ENCODE data around the gene KLHL42.
A peak's percentile ranks its signal among the peaks of the same experiment; 100 is the strongest.
"Not testable (repeated sequence)": the region's sequence is repeated elsewhere in the genome, so short reads cannot be mapped to it uniquely, and the experiment has no call there.

KLHL42 gene

GRCh38 chr12:27779920-27780611 is at the start of gene KLHL42, which contains the start of gene MANSC4:
TSS of gene KLHL42 (plus strand) at chr12:27780233. CDS start at chr12:27780331, 98 bp downstream.
TSS of gene MANSC4 (minus strand) at chr12:27780236. CDS start at chr12:27771276, 8,960 bp downstream.
- peak; percentile 96 for DNase-seq

DNA sequence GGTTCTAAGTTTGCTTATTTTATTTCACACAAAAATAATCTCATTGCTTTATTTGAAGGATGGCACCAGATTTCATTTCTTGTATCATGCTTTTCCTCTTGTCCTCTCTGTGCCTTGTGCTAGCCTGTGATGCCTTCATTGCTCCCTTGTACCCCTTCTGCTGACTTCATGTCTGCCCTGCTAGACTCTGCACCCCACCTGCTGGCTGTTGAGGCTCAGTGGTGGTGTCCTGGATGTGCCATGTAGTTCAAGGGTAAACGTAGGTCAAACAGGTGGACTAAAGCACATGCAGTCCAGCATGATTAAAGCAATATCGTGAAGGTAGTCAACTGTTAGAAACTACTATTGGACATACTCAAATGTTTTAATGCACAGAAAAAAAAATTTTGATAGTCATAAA is 47.8 kb upstream of the KLHL42 start:
- DNase-seq: peak; percentile 70

GRCh38 chr12:27733052-27733656 is 46.9 kb upstream of the KLHL42 start:
- DNase-seq: peak; percentile 82

DNA sequence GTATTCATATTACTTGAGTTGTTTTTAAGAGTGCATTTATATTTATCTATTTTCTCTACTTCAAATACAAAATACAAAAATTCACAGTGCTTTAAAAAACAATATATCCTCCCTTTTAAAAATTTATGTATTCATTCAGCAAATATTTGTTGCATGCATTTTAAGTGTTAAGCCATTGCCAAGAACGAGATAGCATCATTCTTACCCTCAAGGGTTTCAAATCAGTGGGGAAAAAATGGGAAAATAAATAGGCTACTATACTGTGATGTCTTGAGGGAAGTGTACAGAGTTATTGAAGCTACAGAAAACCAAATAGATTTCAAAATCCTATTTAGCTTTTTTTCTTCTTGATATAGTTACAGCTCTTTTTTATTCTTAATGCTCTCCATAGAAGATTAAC is 46.2 kb upstream of the KLHL42 start:
- DNase-seq: no peak

DNA sequence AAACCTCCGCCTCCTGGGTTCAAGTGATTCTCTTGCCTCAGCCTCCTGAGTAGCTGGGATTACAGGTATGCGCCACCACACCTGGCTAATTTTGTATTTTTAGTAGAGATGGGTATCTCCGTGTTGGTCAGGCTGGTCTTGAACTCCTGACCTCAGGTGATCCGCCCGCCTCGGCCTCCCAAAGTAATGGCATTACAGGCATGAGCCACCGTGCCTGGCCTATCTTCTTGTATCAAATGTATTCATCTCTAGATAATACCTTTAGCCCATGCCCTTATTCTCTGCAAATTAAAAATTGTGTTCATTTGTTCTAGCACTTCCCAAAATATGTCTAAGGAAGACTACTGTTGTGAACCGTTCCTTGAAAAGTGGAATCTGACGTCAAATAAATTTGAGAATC is 45.7 kb upstream of the KLHL42 start:
- not testable (repeated sequence) for DNase-seq

DNA sequence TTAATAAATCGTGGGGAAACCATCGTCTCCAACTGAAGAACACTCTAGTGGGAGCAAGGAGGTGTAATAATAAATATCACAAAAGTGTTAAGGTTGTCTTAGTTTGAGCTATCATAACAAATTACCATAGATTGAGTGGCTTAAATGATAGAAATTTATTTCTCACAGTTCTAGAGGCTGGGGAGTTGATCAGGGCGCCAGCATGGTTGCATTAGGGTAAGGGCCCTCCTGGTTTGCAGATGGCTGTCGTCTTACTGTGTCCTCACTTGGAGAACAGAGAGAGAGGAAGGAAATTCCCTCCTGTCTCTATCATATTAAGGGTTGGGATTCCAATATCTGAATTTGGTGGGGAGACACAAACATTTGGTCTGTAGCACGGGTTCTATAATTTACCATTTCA is 36.4 kb upstream of the KLHL42 start:
- DNase-seq: no peak

DNA sequence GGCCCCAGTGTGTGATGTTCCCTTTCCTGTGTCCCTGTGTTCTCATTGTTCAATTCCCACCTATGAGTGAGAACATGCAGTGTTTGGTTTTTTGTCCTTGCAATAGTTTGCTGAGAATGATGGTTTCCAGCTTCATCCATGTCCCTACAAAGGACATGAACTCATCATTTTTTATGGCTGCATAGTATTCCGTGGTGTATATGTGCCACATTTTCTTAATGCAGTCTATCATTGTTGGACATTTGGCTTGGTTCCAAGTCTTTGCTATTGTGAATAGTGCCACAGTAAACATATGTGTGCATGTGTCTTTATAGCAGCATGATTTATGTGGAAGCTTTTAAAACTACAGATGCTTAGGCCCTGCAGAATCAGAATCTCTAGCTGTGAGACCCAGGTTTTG is 34.3 kb upstream of the KLHL42 start:
- DNase-seq: not testable (repeated sequence)

- peak; percentile 67 for DNase-seq
Measured at GRCh38 chr12:27747111-27747820, 32.8 kb upstream of the KLHL42 start.

- DNase-seq: peak; percentile 100
Measured at GRCh38 chr12:27751386-27752047, 28.5 kb upstream of the KLHL42 start.

DNA sequence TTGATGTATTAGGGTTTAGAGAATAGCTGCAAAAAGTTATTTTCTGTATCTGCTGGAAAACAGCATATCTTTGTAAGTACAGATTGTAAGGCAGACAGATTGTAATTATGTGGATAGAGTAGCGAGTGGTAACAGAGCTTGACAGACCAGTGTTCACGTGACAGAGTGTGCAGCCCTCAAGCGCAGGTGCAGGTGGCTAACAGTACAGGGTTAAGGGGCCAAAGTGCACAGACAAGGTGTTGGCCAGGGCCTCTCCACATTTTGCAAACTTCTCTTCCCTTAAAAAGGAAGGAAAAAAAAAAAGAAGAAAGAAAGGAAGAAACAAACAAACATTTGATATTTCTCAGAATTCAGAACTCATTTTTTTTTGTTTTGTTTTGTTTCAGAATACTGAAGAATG is 25.2 kb upstream of the KLHL42 start:
- DNase-seq: peak; percentile 90

DNA sequence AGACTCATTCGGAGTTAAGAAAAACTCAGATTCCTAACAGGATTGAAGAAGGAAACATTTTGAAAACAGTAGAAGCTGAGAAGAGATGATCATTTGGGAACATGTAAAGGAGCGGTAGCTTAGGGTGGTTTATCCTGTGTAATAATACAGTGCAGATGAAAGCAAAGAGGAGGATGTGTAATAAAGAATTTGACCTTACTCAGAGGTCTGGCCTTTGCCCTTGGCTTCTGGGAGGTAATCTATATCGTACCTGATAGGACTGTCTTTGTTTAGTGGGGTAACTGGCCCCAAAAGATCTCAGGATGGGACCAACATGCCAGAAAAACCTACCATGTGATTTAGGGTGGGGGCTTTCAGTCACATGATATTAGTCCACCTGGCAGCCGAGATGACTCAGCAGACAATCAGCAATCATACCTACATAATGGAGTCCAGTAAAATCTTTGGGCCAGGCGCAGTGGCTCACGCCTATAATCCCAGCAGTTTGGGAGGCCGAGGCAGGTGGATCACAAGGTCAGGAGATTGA is 23.3 kb upstream of the KLHL42 start:
- DNase-seq: peak; percentile 22

DNA sequence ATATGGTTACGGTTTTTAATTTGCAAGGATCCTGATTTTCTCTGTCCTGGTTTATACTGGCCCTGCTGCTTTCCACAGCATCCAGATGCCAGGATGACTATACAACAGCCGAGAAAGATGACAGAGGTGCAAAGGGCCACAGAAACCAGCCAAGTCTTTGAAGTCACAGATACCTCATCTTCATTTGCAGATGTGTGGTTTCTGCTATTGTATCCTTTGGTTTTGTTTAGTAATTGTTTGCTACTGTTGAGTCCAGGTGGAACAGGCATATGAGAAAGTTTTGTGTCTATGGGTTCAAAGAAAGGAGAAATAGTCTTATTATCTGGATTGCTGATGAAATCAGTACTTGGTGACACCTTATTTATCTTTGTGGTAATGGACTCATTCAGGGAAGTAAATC is 17.3 kb upstream of the KLHL42 start:
- DNase-seq: no peak

- DNase-seq: no peak
Measured at GRCh38 chr12:27766587-27766986, 13.4 kb upstream of the KLHL42 start.

- no peak for DNase-seq
Measured at GRCh38 chr12:27769142-27769673, 10.8 kb upstream of the KLHL42 start.

- DNase-seq: peak; percentile 68
Measured at GRCh38 chr12:27771481-27772327, 8.3 kb upstream of the KLHL42 start.

DNA sequence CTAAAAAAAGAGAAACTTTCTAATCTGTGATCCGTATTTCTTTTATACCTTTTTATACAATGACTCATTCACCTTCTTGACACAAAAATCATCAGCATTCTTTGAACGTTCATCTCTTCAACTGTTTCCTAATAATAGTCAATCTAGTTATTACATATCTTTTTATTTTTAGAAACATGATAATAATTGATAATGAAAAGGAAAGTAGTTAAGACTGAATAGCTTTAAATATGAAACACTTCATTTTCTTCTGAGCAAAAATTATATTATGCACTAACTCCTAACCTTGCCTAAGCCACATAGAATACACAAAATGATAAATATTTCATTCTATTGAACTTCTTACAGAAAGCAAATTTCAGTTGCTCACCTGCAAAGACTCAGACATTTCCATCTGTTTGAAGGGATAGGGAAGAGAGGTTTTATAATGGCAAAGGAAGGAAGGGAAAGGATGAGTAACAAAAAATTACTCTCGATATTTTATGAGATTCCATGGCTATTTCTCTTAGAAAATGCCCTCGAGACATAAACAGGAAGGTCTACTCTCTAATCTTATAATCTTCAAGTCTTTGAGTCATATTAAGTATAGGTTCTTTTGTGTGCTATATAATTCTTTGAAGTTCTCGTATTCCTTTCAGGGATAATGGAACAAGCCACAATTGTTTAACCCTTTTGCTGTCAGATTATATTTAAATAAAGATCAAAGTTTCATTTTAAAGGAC is 7.5 kb upstream of the KLHL42 start:
- no peak for DNase-seq

- no peak for DNase-seq
Measured at GRCh38 chr12:27777141-27777540, 2.9 kb upstream of the KLHL42 start.

- DNase-seq: no peak
Measured at GRCh38 chr12:27778206-27778605, 1.8 kb upstream of the KLHL42 start.

GRCh38 chr12:27779416-27779919 is 565 bp upstream of the KLHL42 start:
- DNase-seq: peak; percentile 77

DNA sequence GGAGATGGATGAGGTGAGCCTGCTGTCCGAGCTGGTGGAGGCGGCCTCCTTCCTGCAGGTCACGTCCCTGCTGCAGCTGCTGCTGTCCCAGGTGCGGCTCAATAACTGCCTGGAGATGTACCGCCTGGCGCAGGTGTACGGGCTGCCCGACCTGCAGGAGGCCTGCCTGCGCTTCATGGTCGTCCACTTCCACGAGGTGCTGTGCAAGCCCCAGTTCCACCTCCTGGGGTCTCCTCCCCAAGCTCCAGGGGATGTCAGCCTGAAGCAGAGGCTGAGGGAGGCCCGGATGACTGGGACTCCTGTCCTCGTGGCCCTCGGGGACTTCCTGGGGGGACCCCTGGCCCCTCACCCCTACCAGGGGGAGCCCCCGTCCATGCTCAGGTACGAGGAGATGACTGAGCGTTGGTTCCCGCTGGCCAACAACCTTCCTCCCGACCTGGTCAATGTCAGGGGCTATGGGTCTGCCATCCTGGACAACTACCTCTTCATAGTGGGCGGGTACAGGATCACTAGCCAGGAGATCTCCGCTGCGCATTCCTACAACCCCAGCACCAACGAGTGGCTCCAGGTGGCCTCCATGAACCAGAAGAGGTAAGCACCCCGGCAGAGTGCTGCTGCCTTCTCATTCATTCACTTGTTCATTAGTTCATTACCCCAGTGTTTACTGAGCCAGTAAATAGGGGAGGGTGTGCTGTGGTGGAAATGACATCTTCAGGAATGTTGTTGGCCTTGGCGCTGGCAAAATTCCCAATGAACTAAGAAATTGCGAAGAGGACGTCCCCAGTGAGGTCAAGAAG is 777 bp downstream of the KLHL42 start:
- peak; percentile 92 for DNase-seq

All from DMS53 (cell line).